GM10248 (cell line): Measurements from ENCODE around the gene CEP68.

Experiments
- CTCF ChIA-PET: fragments of 300-600 bp; sonication (Branson Sonifier 250); formaldehyde crosslinking; extraction: SDS; loops from one replicate; lab custom pipeline; 2021; ENCODE audit warnings: antibody characterized with exemption; lab: Yijun Ruan, JAX
- POLR2A ChIA-PET: fragments of 350-650 bp; sonication (Branson Sonifier 250); formaldehyde crosslinking; extraction: SDS; loops from one replicate; lab custom pipeline; 2020; ENCODE audit warnings: antibody characterized with exemption; lab: Yijun Ruan, JAX
- DNase-seq: peaks from one replicate; pipeline ENCODE4 v3.0.0; 2012; ENCODE audit errors: extremely low spot score
- TF ChIP-seq, protein P1 (sequence below): IDR thresholded peaks from 2 replicates; pipeline ENCODE4 v1.5.1; 2012; ENCODE audit warnings: mild to moderate bottlenecking, low read depth; ENCODE audit errors: extremely low read depth, missing control alignments, control extremely low read depth

The CEP68 gene

DNA sequence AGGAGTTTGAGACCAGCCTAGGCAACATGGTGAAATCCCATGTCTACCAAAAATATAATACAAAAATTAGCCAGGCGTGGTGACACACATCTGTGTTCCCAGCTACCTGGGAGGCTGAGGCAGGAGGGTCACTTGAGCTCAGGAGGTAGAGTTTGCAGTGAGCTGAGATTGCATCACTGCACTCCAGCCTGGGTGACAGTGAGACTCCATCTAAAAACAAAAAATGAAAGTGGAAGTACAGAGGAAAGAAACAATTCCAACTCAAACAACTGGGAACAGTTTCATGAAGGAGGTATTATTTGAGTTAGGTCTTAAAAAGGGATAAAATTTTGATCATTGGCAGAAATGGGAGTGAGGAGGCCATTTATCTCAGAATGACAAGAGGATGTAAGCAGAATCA, 80.0 kb downstream of the CEP68 start:
- TF ChIP-seq, protein P1, sequence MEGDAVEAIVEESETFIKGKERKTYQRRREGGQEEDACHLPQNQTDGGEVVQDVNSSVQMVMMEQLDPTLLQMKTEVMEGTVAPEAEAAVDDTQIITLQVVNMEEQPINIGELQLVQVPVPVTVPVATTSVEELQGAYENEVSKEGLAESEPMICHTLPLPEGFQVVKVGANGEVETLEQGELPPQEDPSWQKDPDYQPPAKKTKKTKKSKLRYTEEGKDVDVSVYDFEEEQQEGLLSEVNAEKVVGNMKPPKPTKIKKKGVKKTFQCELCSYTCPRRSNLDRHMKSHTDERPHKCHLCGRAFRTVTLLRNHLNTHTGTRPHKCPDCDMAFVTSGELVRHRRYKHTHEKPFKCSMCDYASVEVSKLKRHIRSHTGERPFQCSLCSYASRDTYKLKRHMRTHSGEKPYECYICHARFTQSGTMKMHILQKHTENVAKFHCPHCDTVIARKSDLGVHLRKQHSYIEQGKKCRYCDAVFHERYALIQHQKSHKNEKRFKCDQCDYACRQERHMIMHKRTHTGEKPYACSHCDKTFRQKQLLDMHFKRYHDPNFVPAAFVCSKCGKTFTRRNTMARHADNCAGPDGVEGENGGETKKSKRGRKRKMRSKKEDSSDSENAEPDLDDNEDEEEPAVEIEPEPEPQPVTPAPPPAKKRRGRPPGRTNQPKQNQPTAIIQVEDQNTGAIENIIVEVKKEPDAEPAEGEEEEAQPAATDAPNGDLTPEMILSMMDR = no peak
- POLR2A ChIA-PET = no interaction called here
- no peak for DNase-seq
- CTCF ChIA-PET = interaction anchor here (0.9 to 2.2 kb wide), 3 partner anchors 25 to 51 kb away, joined by 3 to 7 read pairs (median 3); no protein-coding TSS in a partner anchor
